Nephron progenitor cell (in vitro differentiated cells): ENCODE measurements around the gene ARHGAP24.
"Not testable (repeated sequence)": the region's sequence is repeated elsewhere in the genome, so short reads cannot be mapped to it uniquely, and the experiment has no call there.

Experiments
- DNase-seq: peaks from one replicate; pipeline ENCODE4 v3.0.0; 2021
- H3K27ac Mint-ChIP-seq: 2 replicates; pipeline ENCODE4 v1.8.0; 2021; ENCODE audit warnings: mild to moderate bottlenecking, moderate library complexity, mixed read lengths
- H3K27me3 Mint-ChIP-seq: 2 replicates; pipeline ENCODE4 v1.8.0; 2021; ENCODE audit warnings: mild to moderate bottlenecking, low read depth, mixed read lengths; ENCODE audit not compliant: poor library complexity
- H3K36me3 Mint-ChIP-seq: 2 replicates; pipeline ENCODE4 v1.8.0; 2021; ENCODE audit warnings: low read depth, mixed read lengths
- H3K4me1 Mint-ChIP-seq: 2 replicates; pipeline ENCODE4 v1.8.0; 2021; ENCODE audit warnings: mixed read lengths
- H3K4me3 Mint-ChIP-seq: 2 replicates; pipeline ENCODE4 v1.8.0; 2021; ENCODE audit warnings: mild to moderate bottlenecking, moderate library complexity, mixed read lengths
- H3K9me3 Mint-ChIP-seq: 2 replicates; pipeline ENCODE4 v1.8.0; 2021; ENCODE audit warnings: mild to moderate bottlenecking, moderate library complexity, mixed read lengths
- CTCF ChIP-seq: fragments of 200-600 bp; sonication (generic); IDR thresholded peaks from 2 replicates; pipeline ENCODE4 v1.5.0; 2021; ENCODE audit warnings: antibody characterized with exemption

Gene ARHGAP24

GRCh38 chr4:85498068-85498733, 23.3 kb downstream of the ARHGAP24 start:
- no peaks in the 10 kb centered on the region for H3K9me3 Mint-ChIP-seq
- H3K4me1 Mint-ChIP-seq, result no peaks in the 10 kb centered on the region
- no peaks in the 10 kb centered on the region for H3K27me3 Mint-ChIP-seq
- no peak overlapping the region for H3K27ac Mint-ChIP-seq
- no peak for TF ChIP-seq CTCF
- no peak overlapping the region for H3K4me3 Mint-ChIP-seq
- H3K36me3 Mint-ChIP-seq, result no peaks in the 10 kb centered on the region
- DNase-seq, result no peak

GRCh38 chr4:85499573-85499972, 24.6 kb downstream of the ARHGAP24 start:
- Mint-ChIP-seq H3K4me3 (no peak overlapping the region), H3K9me3 (peaks cover 2% of the 10 kb centered on the region), H3K36me3 (no peaks in the 10 kb centered on the region), H3K4me1 (no peaks in the 10 kb centered on the region), H3K27ac (no peak overlapping the region), H3K27me3 (no peaks in the 10 kb centered on the region)
- TF ChIP-seq CTCF, result no peak
- DNase-seq, result no peak

- no peak overlapping the region for H3K27ac Mint-ChIP-seq
- DNase-seq, result no peak
- no peaks in the 10 kb centered on the region for H3K27me3 Mint-ChIP-seq
- peaks cover 2% of the 10 kb centered on the region for H3K36me3 Mint-ChIP-seq
- H3K9me3 Mint-ChIP-seq, result peaks cover 9% of the 10 kb centered on the region
- TF ChIP-seq CTCF, result no peak
- no peaks in the 10 kb centered on the region for H3K4me1 Mint-ChIP-seq
- H3K4me3 Mint-ChIP-seq, result no peak overlapping the region
Observed at GRCh38 chr4:85500110-85500867, 25.3 kb downstream of the ARHGAP24 start.

- not testable (repeated sequence) for H3K27me3 Mint-ChIP-seq, DNase-seq, H3K4me3 Mint-ChIP-seq, H3K36me3 Mint-ChIP-seq, H3K27ac Mint-ChIP-seq, H3K4me1 Mint-ChIP-seq
- H3K9me3 Mint-ChIP-seq, result peaks cover 13% of the 10 kb centered on the region
Observed at GRCh38 chr4:85501145-85501544, 26.2 kb downstream of the ARHGAP24 start.

- peaks cover 16% of the 10 kb centered on the region for H3K9me3 Mint-ChIP-seq
- no peak for TF ChIP-seq CTCF
- H3K27ac Mint-ChIP-seq, result no peak overlapping the region
- H3K27me3 Mint-ChIP-seq, result no peaks in the 10 kb centered on the region
- no peaks in the 10 kb centered on the region for H3K4me1 Mint-ChIP-seq
- peaks cover 5% of the 10 kb centered on the region for H3K36me3 Mint-ChIP-seq
- H3K4me3 Mint-ChIP-seq, result no peak overlapping the region
- no peak for DNase-seq
Observed at GRCh38 chr4:85508654-85509053, 33.7 kb downstream of the ARHGAP24 start.

- DNase-seq, result no peak
- H3K4me1 Mint-ChIP-seq, result no peaks in the 10 kb centered on the region
- peaks cover 5% of the 10 kb centered on the region for H3K36me3 Mint-ChIP-seq
- H3K27me3 Mint-ChIP-seq, result no peaks in the 10 kb centered on the region
- H3K4me3 Mint-ChIP-seq, result no peak overlapping the region
- no peak overlapping the region for H3K27ac Mint-ChIP-seq
- TF ChIP-seq CTCF, result no peak
- H3K9me3 Mint-ChIP-seq, result peaks cover 10% of the 10 kb centered on the region
Observed at GRCh38 chr4:85509882-85510631, 35.1 kb downstream of the ARHGAP24 start.
